Activated CD8-positive, alpha-beta memory T cell treated with anti-CD3 and anti-CD28 coated beads, Interleukin-2, amount 10 ng/mL, durations not matched to agents 7 days and 5 days (primary cell): ENCODE results near the gene CAPZB. TPM values are rescaled to one million over a fixed set of nuclear protein-coding genes. Genes with fewer than 3 reads are reported as not detected.
A peak's percentile ranks its signal among the peaks of the same experiment; 100 is the strongest.

Experiments
- ATAC-seq: fragments of 150-1000 bp; cut with Tn5 transposase; one replicate; pipeline ENCODE4 v1.10.0; 2021; ENCODE audit warnings: moderate library complexity
- CTCF ChIA-PET: fragments of 350-600 bp; sonication (Branson Sonifier 250); formaldehyde crosslinking; loops from one replicate; lab custom pipeline; 2021; ENCODE audit warnings: antibody characterized with exemption; lab: Charles Lee
- DNase-seq: peaks from one replicate; pipeline ENCODE4 v3.0.0-alpha.2; 2020
- H3K27ac Mint-ChIP-seq: one replicate; pipeline ENCODE4 v1.8.0; 2021; ENCODE audit warnings: mild to moderate bottlenecking, mixed read lengths
- H3K27me3 Mint-ChIP-seq: one replicate; pipeline ENCODE4 v1.8.0; 2021; ENCODE audit warnings: mixed read lengths
- H3K36me3 Mint-ChIP-seq: one replicate; pipeline ENCODE4 v1.8.0; 2021; ENCODE audit warnings: mild to moderate bottlenecking, mixed read lengths
- H3K4me1 Mint-ChIP-seq: one replicate; pipeline ENCODE4 v1.8.0; 2021; ENCODE audit warnings: mixed read lengths
- H3K4me3 Mint-ChIP-seq: one replicate; pipeline ENCODE4 v1.8.0; 2021; ENCODE audit warnings: mild to moderate bottlenecking, moderate library complexity, mixed read lengths
- H3K9me3 Mint-ChIP-seq: one replicate; pipeline ENCODE4 v1.8.0; 2022; ENCODE audit warnings: low read depth, mixed read lengths
- total RNA-seq, 2 experiments: library from RNA; stranded (reverse); gene quantifications; one replicate each; pipeline ENCODE4 v1.2.3, GENCODE V29; 2021

Gene CAPZB
- total RNA-seq, 2 experiments from 2014 or later: 411 to 427 TPM

DNA sequence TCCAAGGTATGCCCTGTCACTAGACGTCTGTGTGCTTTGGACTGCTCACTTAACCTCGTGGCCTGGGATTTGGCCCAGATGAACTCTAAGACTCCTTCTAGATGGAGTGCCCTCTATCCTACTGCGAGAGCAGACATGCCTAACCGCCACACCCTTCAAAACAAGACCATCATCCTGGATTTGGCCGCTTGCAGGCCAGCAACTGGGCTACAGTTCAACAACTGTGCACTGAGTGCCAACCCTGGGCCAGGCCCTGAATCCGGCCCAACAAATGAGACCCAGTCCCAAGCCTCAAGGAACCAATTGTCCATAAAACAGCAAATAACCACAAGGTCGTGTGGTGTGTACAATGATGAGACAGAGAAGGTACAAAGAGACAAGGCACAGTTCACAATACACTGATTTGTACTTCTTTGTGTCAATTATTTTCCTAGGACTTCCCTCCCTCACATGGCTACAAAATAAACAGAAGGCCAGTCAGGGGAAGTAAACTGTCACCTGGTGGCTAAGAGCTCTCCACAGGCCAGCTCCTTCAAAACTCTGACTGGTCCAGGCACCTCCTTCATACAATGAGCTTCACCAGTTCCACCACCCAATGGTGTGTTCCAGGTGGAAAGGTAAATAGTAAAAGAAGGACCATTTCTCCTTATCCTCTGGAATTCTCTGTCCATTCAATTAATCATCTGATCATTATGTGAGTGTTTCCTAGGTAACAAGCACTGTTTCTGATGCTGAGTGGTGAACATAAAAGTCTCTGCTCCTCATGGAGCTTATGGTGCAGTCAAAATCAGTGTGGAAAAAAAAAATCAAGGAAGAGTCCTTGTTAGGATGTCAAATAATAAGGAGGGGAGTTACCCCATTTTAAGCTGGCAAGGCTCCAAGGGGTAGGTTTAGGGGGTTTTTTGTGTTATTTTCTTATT, 60.4 kb downstream of the CAPZB start:
- DNase-seq (no peak), ATAC-seq (no peak)
- CTCF ChIA-PET: interaction anchor here (1.6 kb wide), 1 partner anchor 84 kb away, joined by 3 read pairs; no protein-coding TSS in a partner anchor
- Mint-ChIP-seq H3K27me3 (no peaks in the 10 kb centered on the region), H3K4me1 (peaks cover 19% of the 10 kb centered on the region), H3K4me3 (no peak overlapping the region), H3K9me3 (no peaks in the 10 kb centered on the region), H3K36me3 (peaks cover 3% of the 10 kb centered on the region), H3K27ac (no peak overlapping the region)

DNA sequence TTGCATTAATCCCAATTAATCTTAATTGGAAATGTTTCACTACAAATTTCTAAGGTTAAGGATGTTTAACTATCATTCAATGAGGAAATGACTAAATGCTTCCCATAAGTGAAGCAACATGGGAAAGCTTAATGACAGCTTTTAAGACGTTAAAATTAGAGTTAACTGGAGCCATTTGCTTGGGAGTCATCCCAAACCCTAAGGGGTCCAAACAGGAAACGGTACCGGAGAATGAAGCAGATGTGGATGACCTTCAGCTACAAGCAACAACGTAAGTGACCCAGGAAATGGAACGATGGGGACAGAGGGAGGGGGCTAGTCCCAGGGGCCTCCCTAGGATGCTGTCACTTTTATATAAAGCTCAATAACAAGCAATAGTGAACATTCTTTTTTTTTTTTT, 62.2 kb downstream of the CAPZB start:
- DNase-seq (no peak), ATAC-seq (no peak)
- H3K4me1 Mint-ChIP-seq: peaks cover 24% of the 10 kb centered on the region
- peaks cover 13% of the 10 kb centered on the region for H3K36me3 Mint-ChIP-seq
- CTCF ChIA-PET: no interaction called here
- no peak overlapping the region for H3K4me3 Mint-ChIP-seq
- no peaks in the 10 kb centered on the region for H3K9me3 Mint-ChIP-seq
- H3K27me3 Mint-ChIP-seq: no peaks in the 10 kb centered on the region
- H3K27ac Mint-ChIP-seq: peak overlapping the region; percentile 25

DNA sequence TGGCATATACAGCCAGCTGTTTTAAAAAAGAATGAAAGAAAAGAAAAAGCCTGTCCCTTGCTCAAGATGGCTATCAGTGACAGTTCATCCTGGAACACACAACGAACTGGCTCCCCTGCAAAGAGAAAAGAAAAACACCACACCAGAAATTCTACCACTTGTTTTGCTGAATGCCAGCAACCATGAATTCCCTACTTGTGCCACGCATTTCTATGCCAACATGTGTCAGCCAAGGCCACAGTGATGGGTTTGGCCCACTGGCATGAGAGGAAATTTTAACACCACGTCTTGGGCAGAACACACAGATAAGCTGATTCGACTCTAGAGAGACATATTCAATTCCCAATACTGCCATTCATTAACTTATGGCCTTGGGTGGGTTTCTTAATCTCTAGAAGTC, 64.0 kb downstream of the CAPZB start:
- CTCF ChIA-PET: interaction anchor here (1.8 kb wide), 1 partner anchor 230 kb away, joined by 4 read pairs; no protein-coding TSS in a partner anchor
- no peaks in the 10 kb centered on the region for H3K9me3 Mint-ChIP-seq
- ATAC-seq: no peak
- no peaks in the 10 kb centered on the region for H3K27me3 Mint-ChIP-seq
- DNase-seq: no peak
- peaks cover 27% of the 10 kb centered on the region for H3K4me1 Mint-ChIP-seq
- H3K4me3 Mint-ChIP-seq: no peak overlapping the region
- H3K27ac Mint-ChIP-seq: no peak overlapping the region
- H3K36me3 Mint-ChIP-seq: peaks cover 23% of the 10 kb centered on the region

DNA sequence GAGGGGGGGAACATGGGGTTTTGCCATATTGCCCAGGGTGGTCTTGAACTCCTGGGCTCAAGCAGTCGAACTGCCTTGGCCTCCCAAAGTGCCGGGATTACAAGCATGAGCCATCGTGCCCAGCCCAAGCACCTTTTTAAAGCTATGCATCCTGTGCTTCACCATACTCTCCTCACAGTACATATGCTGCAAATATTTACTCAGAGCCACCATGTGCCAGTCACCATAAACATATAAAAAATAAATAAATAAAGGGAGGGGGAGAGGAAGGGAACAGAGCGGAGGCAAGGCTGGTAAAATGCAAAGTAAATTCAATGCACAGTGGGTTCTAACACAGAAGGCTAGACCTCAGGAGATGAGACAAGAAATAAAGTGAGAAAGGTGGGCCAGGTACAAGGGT, 64.7 kb downstream of the CAPZB start:
- ATAC-seq (no peak), DNase-seq (no peak)
- H3K27ac Mint-ChIP-seq: no peak overlapping the region
- H3K27me3 Mint-ChIP-seq: no peaks in the 10 kb centered on the region
- H3K4me3 Mint-ChIP-seq: no peak overlapping the region
- H3K4me1 Mint-ChIP-seq: peaks cover 26% of the 10 kb centered on the region
- H3K36me3 Mint-ChIP-seq: peaks cover 26% of the 10 kb centered on the region
- H3K9me3 Mint-ChIP-seq: no peaks in the 10 kb centered on the region
- CTCF ChIA-PET: interaction anchor here (1.8 kb wide), 1 partner anchor 230 kb away, joined by 4 read pairs; no protein-coding TSS in a partner anchor

DNA sequence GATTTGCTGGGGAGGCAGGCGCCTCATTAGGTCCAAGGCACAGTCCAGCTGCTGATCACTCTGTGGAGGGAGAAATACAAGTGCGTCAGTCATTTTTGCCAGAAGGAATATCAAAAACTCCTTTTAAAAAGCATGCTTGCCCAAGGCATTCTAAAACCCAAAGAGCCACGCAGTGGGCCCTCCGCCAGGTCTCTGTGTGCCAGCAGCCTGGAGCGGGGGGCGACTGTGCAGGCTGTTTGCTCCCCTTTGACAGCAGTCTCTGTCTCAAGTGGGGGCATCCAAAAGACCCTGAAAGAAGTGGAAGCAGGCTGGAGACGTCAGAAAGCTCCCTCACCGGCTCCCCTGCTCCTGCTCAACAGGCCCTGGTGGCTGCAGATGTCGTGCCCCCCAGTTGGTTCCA, 65.6 kb downstream of the CAPZB start:
- Mint-ChIP-seq H3K27me3 (no peaks in the 10 kb centered on the region), H3K4me1 (peaks cover 24% of the 10 kb centered on the region), H3K9me3 (no peaks in the 10 kb centered on the region), H3K36me3 (peaks cover 26% of the 10 kb centered on the region), H3K27ac (no peak overlapping the region), H3K4me3 (no peak overlapping the region)
- ATAC-seq (no peak), DNase-seq (no peak)
- CTCF ChIA-PET: interaction anchor here (1.1 kb wide), 1 partner anchor 163 kb away, joined by 3 read pairs; no protein-coding TSS in a partner anchor

DNA sequence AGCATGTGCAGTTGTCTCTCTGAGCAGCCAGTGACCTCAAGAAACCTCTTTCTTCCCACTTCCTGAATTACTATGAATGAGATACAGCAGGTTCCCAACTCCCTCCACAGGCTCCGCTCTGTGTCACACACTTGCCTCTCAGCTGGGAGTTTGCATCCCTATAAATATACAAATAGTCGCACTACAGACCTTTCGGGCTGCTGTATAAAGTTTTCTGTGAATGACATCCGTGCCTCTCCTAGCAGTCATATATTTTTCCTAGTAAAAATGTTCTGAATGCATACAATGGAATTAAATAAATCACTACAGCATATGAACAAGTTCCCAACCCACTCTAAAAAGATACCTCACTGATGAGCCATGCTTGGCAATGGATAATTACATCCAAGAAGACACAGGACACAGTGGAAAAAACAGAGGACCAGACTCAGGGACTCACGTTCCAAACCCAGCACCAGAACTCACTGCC, 66.8 kb downstream of the CAPZB start:
- peaks cover 26% of the 10 kb centered on the region for H3K4me1 Mint-ChIP-seq

DNA sequence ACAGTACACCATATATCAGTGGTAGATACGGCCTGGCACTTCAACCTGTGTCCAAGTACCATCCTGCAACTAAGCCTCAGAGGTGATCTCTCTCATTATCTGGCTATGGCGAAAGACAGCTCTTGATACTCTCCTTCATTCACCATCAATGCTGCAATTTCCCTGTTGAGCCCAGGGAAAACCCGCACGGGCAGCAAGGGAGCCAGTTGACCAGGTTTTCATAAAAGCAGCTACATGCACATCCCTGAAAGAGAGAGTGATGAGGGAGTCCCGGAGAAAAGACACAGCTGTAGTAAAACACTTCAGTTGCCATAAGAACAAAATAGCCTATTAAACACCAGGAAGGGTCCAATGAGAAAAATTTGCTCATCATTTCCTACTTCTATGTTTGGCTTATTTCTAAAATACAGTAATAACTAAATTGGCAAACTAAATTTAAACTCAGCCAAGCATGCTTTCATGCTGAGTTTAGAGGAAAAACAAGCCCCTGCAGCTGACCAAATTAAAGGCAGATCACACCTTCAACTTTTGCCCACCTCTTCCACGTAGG, 68.3 kb downstream of the CAPZB start:
- no peak overlapping the region for H3K4me3 Mint-ChIP-seq
- no peak for DNase-seq
- peaks cover 29% of the 10 kb centered on the region for H3K4me1 Mint-ChIP-seq
- no peaks in the 10 kb centered on the region for H3K27me3 Mint-ChIP-seq
- no peak for ATAC-seq
- CTCF ChIA-PET: interaction anchor here (0.6 to 1.0 kb wide), 2 partner anchors 26 to 99 kb away, joined by 3 read pairs; no protein-coding TSS in a partner anchor
- H3K36me3 Mint-ChIP-seq: peaks cover 27% of the 10 kb centered on the region
- H3K9me3 Mint-ChIP-seq: no peaks in the 10 kb centered on the region
- no peak overlapping the region for H3K27ac Mint-ChIP-seq

More for the DNA sequence above, 66.8 kb downstream of the CAPZB start:
- DNase-seq (no peak), ATAC-seq (no peak)
- H3K4me3 Mint-ChIP-seq: no peak overlapping the region
- H3K27ac Mint-ChIP-seq: no peak overlapping the region
- H3K27me3 Mint-ChIP-seq: no peaks in the 10 kb centered on the region
- H3K9me3 Mint-ChIP-seq: no peaks in the 10 kb centered on the region
- peaks cover 26% of the 10 kb centered on the region for H3K36me3 Mint-ChIP-seq
- CTCF ChIA-PET: no interaction called here

DNA sequence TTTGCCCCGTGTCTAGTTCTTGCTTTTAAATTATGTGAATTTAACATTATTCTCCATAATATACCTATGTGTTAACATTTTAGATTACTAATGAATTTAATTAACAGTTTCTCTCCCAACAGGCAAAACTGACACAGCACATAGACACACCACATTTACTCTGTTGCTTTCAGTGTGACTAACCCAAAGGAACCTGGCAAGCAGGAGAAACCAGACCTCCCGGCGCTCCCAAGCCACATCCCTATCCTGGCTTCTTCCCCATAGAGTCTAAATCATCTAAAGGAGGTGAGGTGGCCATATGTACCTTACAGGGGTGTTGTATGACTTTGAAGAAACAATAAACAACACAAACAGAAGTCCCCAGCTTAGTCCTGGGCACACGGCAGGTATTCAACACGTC, 69.2 kb downstream of the CAPZB start:
- CTCF ChIA-PET: no interaction called here
- DNase-seq (no peak), ATAC-seq (no peak)
- H3K36me3 Mint-ChIP-seq: peaks cover 27% of the 10 kb centered on the region
- peaks cover 34% of the 10 kb centered on the region for H3K4me1 Mint-ChIP-seq
- no peaks in the 10 kb centered on the region for H3K27me3 Mint-ChIP-seq
- no peak overlapping the region for H3K4me3 Mint-ChIP-seq
- H3K27ac Mint-ChIP-seq: no peak overlapping the region
- H3K9me3 Mint-ChIP-seq: no peaks in the 10 kb centered on the region

DNA sequence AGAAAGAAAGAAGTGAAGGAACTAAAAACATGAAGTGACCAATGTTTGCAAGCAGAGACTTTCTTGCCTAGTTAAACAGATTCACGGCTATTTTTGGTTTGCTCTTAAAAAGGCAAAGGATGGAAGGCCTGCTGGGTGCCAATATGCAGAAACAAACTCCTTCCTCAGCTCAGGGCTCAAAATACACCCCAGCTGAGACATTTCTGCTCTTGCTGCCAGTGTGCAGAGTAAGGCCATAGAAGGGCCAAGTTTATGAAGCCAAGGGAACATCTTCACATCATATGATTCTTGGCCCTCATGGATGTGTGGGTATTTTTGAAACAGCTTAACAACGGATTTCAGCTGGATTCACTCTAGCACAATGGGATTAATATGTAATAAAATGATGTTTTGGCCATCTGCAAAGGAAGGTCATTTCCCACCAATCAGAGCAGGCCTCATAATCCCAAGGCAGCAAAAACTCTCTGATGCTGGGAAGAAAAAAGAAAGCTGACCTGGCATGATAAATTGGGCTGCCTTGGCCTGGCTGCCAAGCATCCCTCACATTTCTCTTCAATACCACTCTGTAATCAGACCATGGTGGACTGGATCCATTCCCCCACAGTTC, 70.7 kb downstream of the CAPZB start:
- Mint-ChIP-seq H3K36me3 (peaks cover 29% of the 10 kb centered on the region), H3K4me1 (peaks cover 30% of the 10 kb centered on the region), H3K9me3 (no peaks in the 10 kb centered on the region), H3K4me3 (no peak overlapping the region), H3K27me3 (no peaks in the 10 kb centered on the region), H3K27ac (no peak overlapping the region)
- ATAC-seq (no peak), DNase-seq (no peak)
- CTCF ChIA-PET: interaction anchor here (0.7 to 1.3 kb wide), 2 partner anchors 24 to 73 kb away, joined by 3 read pairs; no protein-coding TSS in a partner anchor

DNA sequence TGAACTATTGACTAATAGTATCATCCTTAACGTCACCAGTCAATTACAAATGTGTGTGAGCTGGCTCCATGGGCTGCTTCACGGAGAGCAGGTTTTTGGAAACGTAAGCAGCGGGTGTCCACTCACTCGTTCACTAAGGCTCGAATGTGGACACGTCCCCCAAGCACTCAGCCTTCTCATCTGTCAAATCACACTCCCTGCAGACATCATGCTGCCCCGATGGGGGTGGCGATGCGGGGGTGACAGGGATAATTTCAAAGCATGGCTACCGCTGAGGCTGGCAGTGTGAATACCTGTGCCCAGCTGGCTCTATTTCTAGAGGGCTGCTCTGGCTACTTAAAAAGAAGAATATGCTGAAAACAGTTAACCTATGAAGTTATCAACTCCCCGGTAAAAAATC, 71.3 kb downstream of the CAPZB start:
- Mint-ChIP-seq H3K27me3 (no peaks in the 10 kb centered on the region), H3K4me1 (peaks cover 24% of the 10 kb centered on the region), H3K4me3 (no peak overlapping the region), H3K9me3 (no peaks in the 10 kb centered on the region), H3K36me3 (peaks cover 25% of the 10 kb centered on the region), H3K27ac (no peak overlapping the region)
- ATAC-seq: no peak
- DNase-seq: no peak
- CTCF ChIA-PET: interaction anchor here (1.3 kb wide), 2 partner anchors 23 to 245 kb away, joined by 3 read pairs; no protein-coding TSS in a partner anchor

DNA sequence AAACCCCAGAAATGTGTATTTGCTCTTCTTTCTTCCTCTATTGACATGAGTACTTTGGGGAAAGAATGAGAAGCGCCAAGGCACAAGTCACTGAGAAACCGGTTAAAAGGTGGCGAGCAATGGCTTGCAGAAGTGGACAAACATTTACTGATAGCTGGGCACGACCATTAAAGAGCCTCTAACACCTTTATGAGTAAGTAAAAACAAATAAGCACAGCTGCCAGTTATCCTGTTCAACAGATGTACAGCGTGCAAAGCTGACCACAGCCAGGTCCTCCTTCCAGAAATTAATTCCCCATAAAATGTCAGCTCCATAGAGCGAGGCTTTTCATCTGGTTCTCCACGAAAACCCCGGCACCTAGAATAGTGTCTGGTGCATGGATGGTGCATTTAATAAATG, 72.7 kb downstream of the CAPZB start:
- H3K4me1 Mint-ChIP-seq: peaks cover 17% of the 10 kb centered on the region
- H3K4me3 Mint-ChIP-seq: no peak overlapping the region
- CTCF ChIA-PET: interaction anchor here (1.0 to 1.3 kb wide), 2 partner anchors 247 to 248 kb away, joined by 3 to 4 read pairs; no protein-coding TSS in a partner anchor
- H3K27me3 Mint-ChIP-seq: no peaks in the 10 kb centered on the region
- no peak for ATAC-seq
- no peak for DNase-seq
- H3K27ac Mint-ChIP-seq: no peak overlapping the region
- peaks cover 15% of the 10 kb centered on the region for H3K36me3 Mint-ChIP-seq
- no peaks in the 10 kb centered on the region for H3K9me3 Mint-ChIP-seq

DNA sequence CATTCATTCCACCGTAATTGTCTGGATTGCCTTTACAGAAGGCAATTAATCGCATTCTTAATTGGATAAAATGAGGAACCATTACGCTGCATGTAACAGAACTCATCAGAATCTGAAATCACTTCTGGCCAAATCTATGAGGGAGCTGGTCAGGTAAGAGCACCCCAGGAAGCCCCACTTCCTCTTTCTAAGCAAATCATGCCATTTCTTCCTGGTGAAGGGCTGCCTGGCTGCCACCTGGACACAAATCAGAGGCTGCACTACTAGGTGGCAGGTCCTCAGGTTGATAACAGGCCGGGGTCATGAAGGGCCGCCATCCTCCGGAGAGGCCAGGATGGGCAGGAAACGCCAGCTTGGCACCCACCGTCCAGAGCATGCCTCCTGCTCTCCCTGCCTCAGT, 73.7 kb downstream of the CAPZB start:
- Mint-ChIP-seq H3K27ac (no peak overlapping the region), H3K9me3 (no peaks in the 10 kb centered on the region), H3K4me1 (peaks cover 18% of the 10 kb centered on the region), H3K36me3 (peaks cover 8% of the 10 kb centered on the region), H3K27me3 (no peaks in the 10 kb centered on the region), H3K4me3 (no peak overlapping the region)
- CTCF ChIA-PET: interaction anchor here (0.6 to 1.0 kb wide), 2 partner anchors 27 to 249 kb away, joined by 3 to 4 read pairs; no protein-coding TSS in a partner anchor
- ATAC-seq: no peak
- no peak for DNase-seq

DNA sequence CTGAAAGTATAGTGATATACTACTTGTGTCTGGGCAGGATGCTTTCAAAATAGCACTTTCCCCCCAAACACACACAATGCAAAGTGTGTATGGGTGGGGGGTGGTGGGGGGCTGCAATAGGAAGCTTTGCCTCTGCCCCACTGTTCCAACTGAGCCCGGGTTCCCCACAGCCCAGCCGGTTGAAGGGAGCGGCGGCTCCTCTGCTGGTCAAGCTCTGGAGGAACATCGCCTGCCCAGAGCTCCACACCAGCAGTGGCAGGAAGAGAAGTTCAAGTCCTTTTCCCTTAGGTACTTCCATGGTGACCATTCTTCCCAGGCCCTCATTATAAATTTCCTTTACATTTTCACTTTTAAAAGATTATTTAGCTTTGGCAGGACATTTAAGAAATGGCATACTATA, 74.9 kb downstream of the CAPZB start:
- Mint-ChIP-seq H3K36me3 (peaks cover 4% of the 10 kb centered on the region), H3K4me3 (no peak overlapping the region), H3K27ac (peak overlapping the region; percentile 23), H3K4me1 (peaks cover 22% of the 10 kb centered on the region), H3K27me3 (no peaks in the 10 kb centered on the region), H3K9me3 (no peaks in the 10 kb centered on the region)
- ATAC-seq: no peak
- CTCF ChIA-PET: interaction anchor here (1.0 kb wide), 2 partner anchors 19 to 77 kb away, joined by 3 read pairs; no protein-coding TSS in a partner anchor
- no peak for DNase-seq
